Common myeloid progenitor, CD34-positive (primary cell): Measurements from ENCODE around the gene FBXW7.

ENCODE experiments used
- CTCF ChIA-PET: fragments of 350-600 bp; sonication (Branson Sonifier 250); formaldehyde crosslinking; loops from one replicate; lab custom pipeline; 2021; ENCODE audit warnings: antibody characterized with exemption; lab: Charles Lee
- POLR2A ChIA-PET: fragments of 350-600 bp; sonication (Branson Sonifier 250); formaldehyde crosslinking; loops from one replicate; lab custom pipeline; 2021; ENCODE audit warnings: antibody characterized with exemption; lab: Charles Lee
- DNase-seq, 3 donors: peaks; one replicate each; pipeline versions ENCODE4 v3.0.0 to v3.0.0-alpha.2; 2013
- H3K27ac ChIP-seq, 2 experiments: 1 replicate in 1 of 2; 2 replicates in 1 of 2; pipeline ENCODE4 v1.7.0; 2013; ENCODE audit warnings: inconsistent platforms in 2 of 2, low read length in 2 of 2, mild to moderate bottlenecking in 2 of 2, low read depth in 1 of 2, moderate library complexity in 1 of 2; ENCODE audit not compliant: severe bottlenecking in 2 of 2, insufficient read depth in 1 of 2, poor library complexity in 1 of 2
- H3K27me3 ChIP-seq, 5 experiments: replicated peaks in 2 of 5; 1 replicate in 3 of 5; 2 replicates in 2 of 5; pipeline versions ENCODE4 v1.6.1 to v1.7.0; 2013; ENCODE audit warnings: low read length in 4 of 5, mild to moderate bottlenecking in 2 of 5, moderate library complexity in 2 of 5, inconsistent platforms in 1 of 5; ENCODE audit not compliant: insufficient read depth in 5 of 5, control insufficient read depth in 4 of 5
- H3K36me3 ChIP-seq, 4 experiments: 1 replicate in 2 of 4; 2 replicates in 2 of 4; pipeline versions ENCODE4 v1.6.1 to v1.7.0; 2013; ENCODE audit warnings: low read length in 3 of 4, control low read depth in 1 of 4, mild to moderate bottlenecking in 1 of 4; ENCODE audit not compliant: control insufficient read depth in 4 of 4, insufficient read depth in 4 of 4
- H3K4me1 ChIP-seq, 4 experiments: 1 replicate in 3 of 4; 2 replicates in 1 of 4; pipeline versions ENCODE4 v1.6.1 to v1.7.1; 2013; ENCODE audit warnings: low read length in 3 of 4, mild to moderate bottlenecking in 3 of 4, control low read depth in 1 of 4, inconsistent platforms in 1 of 4, moderate library complexity in 1 of 4; ENCODE audit not compliant: control insufficient read depth in 4 of 4, insufficient read depth in 4 of 4; ENCODE audit errors: control extremely low read depth in 1 of 4
- H3K4me3 ChIP-seq, 7 experiments: 1 replicate in 4 of 7; 2 replicates in 3 of 7; pipeline versions ENCODE4 v1.5.1 to v1.7.0; 2013; ENCODE audit warnings: mild to moderate bottlenecking in 7 of 7, low read length in 6 of 7, moderate library complexity in 6 of 7, inconsistent platforms in 2 of 7, low read depth in 2 of 7, control low read depth in 1 of 7; ENCODE audit not compliant: insufficient read depth in 4 of 7, control insufficient read depth in 1 of 7; ENCODE audit errors: extremely low read depth in 1 of 7
- H3K9me3 ChIP-seq, 5 experiments: 1 replicate in 4 of 5; 2 replicates in 1 of 5; pipeline versions ENCODE4 v1.6.1 to v1.7.1; 2013; ENCODE audit warnings: low read length in 4 of 5, mild to moderate bottlenecking in 2 of 5, inconsistent platforms in 1 of 5, low read depth in 1 of 5, moderate library complexity in 1 of 5; ENCODE audit not compliant: control insufficient read depth in 4 of 5, insufficient read depth in 2 of 5; ENCODE audit errors: control extremely low read depth in 1 of 5
- WGBS: methylation state at CpG from one replicate; pipeline ENCODE4 v1.1.5; 2013; ENCODE audit not compliant: insufficient coverage; 5-methylcytosine and 5-hydroxymethylcytosine counted together

FBXW7 gene

DNA sequence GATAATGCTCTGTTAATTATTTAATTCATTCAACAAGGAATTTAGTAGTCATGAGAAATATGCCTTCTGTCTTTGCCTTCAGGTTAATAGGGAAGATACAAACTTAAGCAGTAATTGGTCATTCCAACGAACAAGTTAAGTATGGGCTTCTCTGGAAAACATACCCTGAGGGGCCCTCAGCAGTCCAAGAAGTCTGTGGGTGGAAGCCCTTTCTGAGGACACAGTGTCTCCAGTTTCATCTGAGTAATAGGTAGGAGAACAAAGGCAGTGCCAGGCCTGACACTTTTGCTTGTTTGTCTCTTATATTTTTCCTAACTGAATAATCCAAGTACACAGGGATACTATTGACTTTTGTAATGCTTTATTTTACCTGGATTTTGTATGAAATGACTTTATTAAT is 262.5 kb downstream of the FBXW7 start:
- Histone ChIP-seq H3K4me3 (no peak overlapping the region), H3K9me3 (no peaks in the 10 kb centered on the region), H3K27ac (no peak overlapping the region), H3K4me1 (no peaks in the 10 kb centered on the region), H3K36me3 (no peaks in the 10 kb centered on the region), H3K27me3 (no peaks in the 10 kb centered on the region)
- WGBS, result 89% methylated on average over 1 of the region's 1 CpG
- ChIA-PET POLR2A (no interaction called here), CTCF (no interaction called here)
- no peak for DNase-seq
